ENCODE data around the gene CEP83.

The CEP83 gene

GRCh38 chr12:94304566-94305061 lies 155.1 kb downstream of the CEP83 start:
- DNase-seq = peak; percentile 65

- DNase-seq = no peak
These were observed 155.7 kb downstream of the CEP83 start for GRCh38 chr12:94304012-94304411.

GRCh38 chr12:94299846-94300245 lies 159.8 kb downstream of the CEP83 start:
- no peak for DNase-seq

GRCh38 chr12:94297876-94298505 lies 161.7 kb downstream of the CEP83 start:
- no peak for DNase-seq

GRCh38 chr12:94297096-94297699 lies 162.5 kb downstream of the CEP83 start:
- DNase-seq = no peak

- no peak for DNase-seq
These were observed 169.3 kb downstream of the CEP83 start for GRCh38 chr12:94290353-94290752.

- DNase-seq = peak; percentile 85
These were observed 170.0 kb downstream of the CEP83 start for GRCh38 chr12:94289461-94290312.

- DNase-seq = no peak
These were observed 172.4 kb downstream of the CEP83 start for GRCh38 chr12:94287245-94287628.

- DNase-seq = no peak
These were observed 173.0 kb downstream of the CEP83 start for GRCh38 chr12:94286583-94287244.

- no peak for DNase-seq
These were observed 173.6 kb downstream of the CEP83 start for GRCh38 chr12:94285943-94286582.

GRCh38 chr12:94284859-94285258 lies 174.8 kb downstream of the CEP83 start:
- no peak for DNase-seq

GRCh38 chr12:94284046-94284445 lies 175.6 kb downstream of the CEP83 start:
- no peak for DNase-seq

- no peak for DNase-seq
These were observed 177.0 kb downstream of the CEP83 start for GRCh38 chr12:94282675-94283074.

GRCh38 chr12:94280063-94280462 lies 179.6 kb downstream of the CEP83 start:
- DNase-seq = no peak

- DNase-seq = no peak
These were observed 182.2 kb downstream of the CEP83 start for GRCh38 chr12:94277426-94278000.

GRCh38 chr12:94276725-94277124 lies 182.9 kb downstream of the CEP83 start:
- DNase-seq = no peak

GRCh38 chr12:94273272-94273671 lies 186.4 kb downstream of the CEP83 start:
- no peak for DNase-seq

- no peak for DNase-seq
These were observed 187.4 kb downstream of the CEP83 start for GRCh38 chr12:94272280-94272679.

GRCh38 chr12:94271351-94271750 lies 188.3 kb downstream of the CEP83 start:
- DNase-seq = no peak

- no peak for DNase-seq
These were observed 190.2 kb downstream of the CEP83 start for GRCh38 chr12:94269316-94269999.

- DNase-seq = peak; percentile 53
These were observed 191.7 kb downstream of the CEP83 start for GRCh38 chr12:94267921-94268471.

Measured in fibroblast of skin of abdomen (primary cell).